Measurements from ENCODE around the gene NFKBIA. TPM values are rescaled to one million over a fixed set of nuclear protein-coding genes. Genes with fewer than 3 reads are reported as not detected.
A peak's percentile ranks its signal among the peaks of the same experiment; 100 is the strongest.
"Not testable (repeated sequence)": the region's sequence is repeated elsewhere in the genome, so short reads cannot be mapped to it uniquely, and the experiment has no call there.

Gene NFKBIA
- 42.7 TPM for total RNA-seq
- long read RNA-seq, transcript NFKBIA-201 (6 exons, 1,558 nt) = major isoform, 22 of 30 reads
- long read RNA-seq, partial matches to known transcripts = 2 of 30 reads
- long read RNA-seq, other reads (novel, unspliced or antisense) = 4 of 30 reads

- intact Hi-C loops (cut with DNase I) = loop anchor here (1.0 to 10.0 kb wide), 5 partner anchors 40 to 690 kb away; partner anchors contain the start of genes CFL2, PRORP and PSMA6
- DNase-seq (ENCODE audit: low spot score) = peak; percentile 96
These were observed at the start of gene NFKBIA for GRCh38 chr14:35404449-35405303. Gene NFKBIA, minus strand, starts transcription at chr14:35404749. Its CDS starts 105 bp downstream, at chr14:35404644.

GRCh38 chr14:35446450-35446849, 41.9 kb upstream of the NFKBIA start:
- intact Hi-C loops (cut with DNase I) = no loop called here

GRCh38 chr14:35444104-35444503, 39.6 kb upstream of the NFKBIA start:
- intact Hi-C loops (cut with DNase I) = no loop called here
- DNase-seq (ENCODE audit: low spot score) = no peak

More at GRCh38 chr14:35446450-35446849, 41.9 kb upstream of the NFKBIA start:
- no peak for DNase-seq (ENCODE audit: low spot score)

GRCh38 chr14:35441160-35441559, 36.6 kb upstream of the NFKBIA start:
- no peak for DNase-seq (ENCODE audit: low spot score)
- intact Hi-C loops (cut with DNase I) = no loop called here

- intact Hi-C loops (cut with DNase I) = no loop called here
- no peak for DNase-seq (ENCODE audit: low spot score)
These were observed 34.6 kb upstream of the NFKBIA start for GRCh38 chr14:35438910-35439713.

- intact Hi-C loops (cut with DNase I); DNase-seq (ENCODE audit: low spot score): not testable (repeated sequence)
These were observed 33.9 kb upstream of the NFKBIA start for GRCh38 chr14:35438492-35438891.

- DNase-seq (ENCODE audit: low spot score) = no peak
- intact Hi-C loops (cut with DNase I) = no loop called here
These were observed 30.6 kb upstream of the NFKBIA start for GRCh38 chr14:35435177-35435576.

- no peak for DNase-seq (ENCODE audit: low spot score)
- intact Hi-C loops (cut with DNase I) = no loop called here
These were observed 29.3 kb upstream of the NFKBIA start for GRCh38 chr14:35433826-35434225.

GRCh38 chr14:35430459-35431199, 26.1 kb upstream of the NFKBIA start:
- intact Hi-C loops (cut with DNase I) = no loop called here
- DNase-seq (ENCODE audit: low spot score) = no peak

GRCh38 chr14:35429951-35430350, 25.4 kb upstream of the NFKBIA start:
- intact Hi-C loops (cut with DNase I) = loop anchor here (10.0 kb wide), 1 partner anchor 255 kb away; no protein-coding TSS in a partner anchor
- DNase-seq (ENCODE audit: low spot score) = no peak

GRCh38 chr14:35425850-35426249, 21.3 kb upstream of the NFKBIA start:
- intact Hi-C loops (cut with DNase I) = loop anchor here (10.0 kb wide), 1 partner anchor 259 kb away; no protein-coding TSS in a partner anchor

GRCh38 chr14:35423621-35424020, 19.1 kb upstream of the NFKBIA start:
- DNase-seq (ENCODE audit: low spot score) = no peak
- intact Hi-C loops (cut with DNase I) = loop anchor here (10.0 kb wide), 1 partner anchor 261 kb away; no protein-coding TSS in a partner anchor

More at GRCh38 chr14:35425850-35426249, 21.3 kb upstream of the NFKBIA start:
- no peak for DNase-seq (ENCODE audit: low spot score)

GRCh38 chr14:35420036-35420811, 15.7 kb upstream of the NFKBIA start:
- intact Hi-C loops (cut with DNase I) = loop anchor here (10.0 kb wide), 1 partner anchor 265 kb away; no protein-coding TSS in a partner anchor
- DNase-seq (ENCODE audit: low spot score) = no peak

- intact Hi-C loops (cut with DNase I) = loop anchor here (10.0 kb wide), 1 partner anchor 375 kb away; the partner anchor contains the start of gene FAM177A1
- DNase-seq (ENCODE audit: low spot score) = no peak
These were observed 14.9 kb upstream of the NFKBIA start for GRCh38 chr14:35419429-35419841.

- intact Hi-C loops (cut with DNase I) = loop anchor here (10.0 kb wide), 1 partner anchor 373 kb away; the partner anchor contains the start of gene FAM177A1
- no peak for DNase-seq (ENCODE audit: low spot score)
These were observed 13.5 kb upstream of the NFKBIA start for GRCh38 chr14:35418093-35418492.

GRCh38 chr14:35416108-35416750, 11.7 kb upstream of the NFKBIA start:
- DNase-seq (ENCODE audit: low spot score) = no peak
- intact Hi-C loops (cut with DNase I) = loop anchor here (10.0 kb wide), 1 partner anchor 371 kb away; the partner anchor contains the start of gene FAM177A1

- no peak for DNase-seq (ENCODE audit: low spot score)
- intact Hi-C loops (cut with DNase I) = loop anchor here (10.0 kb wide), 1 partner anchor 370 kb away; the partner anchor contains the start of gene FAM177A1
These were observed 9.8 kb upstream of the NFKBIA start for GRCh38 chr14:35414365-35414764.
